Ascending aorta (tissue), 2 donors: ENCODE results near the gene PDXP. TPM values are rescaled to one million over a fixed set of nuclear protein-coding genes. Genes with fewer than 3 reads are reported as not detected.

Source experiments
- DNase-seq, 2 donors: peaks; one replicate each; pipeline ENCODE4 v3.0.0-alpha.2; 2019; ENCODE audit warnings: low spot score in 2 of 2
- H3K27ac ChIP-seq, 2 donors: fragments of 200-600 bp; sonication (generic); one replicate each; pipeline ENCODE4 v1.5.1; 2016 to 2017; ENCODE audit warnings: mild to moderate bottlenecking in 1 of 2
- H3K27me3 ChIP-seq: fragments of 200-600 bp; sonication (generic); one replicate; pipeline ENCODE4 v1.5.1; 2017
- H3K36me3 ChIP-seq, 2 donors: fragments of 200-600 bp; sonication (generic); one replicate each; pipeline ENCODE4 v1.5.1; 2016
- H3K4me1 ChIP-seq, 2 donors: fragments of 200-600 bp; sonication (generic); one replicate each; pipeline ENCODE4 v1.5.1; 2016 to 2017; ENCODE audit warnings: mild to moderate bottlenecking in 1 of 2
- H3K4me3 ChIP-seq, 2 donors: fragments of 200-600 bp; sonication (generic); one replicate each; pipeline ENCODE4 v1.5.1; 2016 to 2017; ENCODE audit warnings: mild to moderate bottlenecking in 1 of 2
- H3K9me3 ChIP-seq, 2 donors: fragments of 200-600 bp; sonication (generic); one replicate each; pipeline ENCODE4 v1.5.1; 2016
- intact Hi-C: fragments of 100-400 bp; cut with DNase I; formaldehyde crosslinking; loops from one replicate; pipeline ENCODE4 v1.15.1; 2023
- total RNA-seq: library from RNA; depleted of rRNA; stranded (reverse); fragments of >200 nt; gene quantifications from one replicate; pipeline ENCODE4 v1.1.0, GENCODE V29; 2016
- TF ChIP-seq, protein P1 (sequence below), 3 experiments: fragments of 200-600 bp in 2 of 3; fragments of 450-650 bp in 1 of 3; sonication (generic) in 2 of 3; IDR thresholded peaks; one replicate each; pipeline ENCODE4 v1.5.1; 2016 to 2019; ENCODE audit warnings: antibody characterized with exemption in 3 of 3, mild to moderate bottlenecking in 1 of 3, moderate library complexity in 1 of 3

Gene PDXP
- total RNA-seq, 1 donor from 2014 or later: 10.6 TPM

DNA sequence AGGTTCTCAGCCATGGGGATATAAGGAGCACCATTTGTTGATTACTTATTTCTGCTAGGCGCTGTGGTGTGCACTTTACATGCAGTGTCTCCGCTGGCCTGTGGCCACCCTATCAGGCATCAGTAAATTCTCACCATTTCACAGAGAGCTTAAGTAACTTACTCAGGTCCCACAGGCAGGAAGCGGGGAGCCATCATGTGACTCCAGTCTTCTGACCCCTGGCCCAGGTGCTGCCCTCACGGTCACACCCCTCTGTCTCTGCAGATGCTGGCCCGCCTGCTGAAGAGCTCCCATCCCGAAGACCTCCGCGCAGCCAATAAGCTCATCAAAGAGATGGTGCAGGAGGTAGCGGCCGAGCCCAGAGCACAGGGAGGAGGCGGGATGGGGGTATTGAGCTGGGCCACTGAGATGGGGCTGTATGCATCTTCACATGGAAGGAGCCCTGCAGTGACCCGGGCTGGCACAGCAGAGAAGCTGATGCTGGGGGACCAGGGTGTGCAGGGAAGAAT lies 37.1 kb upstream of the PDXP start:
- H3K27ac ChIP-seq: no peak overlapping the region
- H3K4me1 ChIP-seq: peaks cover 0 to 8% of the 10 kb centered on the region in 2 donors
- peaks cover 26 to 61% of the 10 kb centered on the region in 2 donors for H3K36me3 ChIP-seq
- H3K27me3 ChIP-seq: no peaks in the 10 kb centered on the region
- H3K4me3 ChIP-seq: no peak overlapping the region
- no peak for DNase-seq
- H3K9me3 ChIP-seq: no peaks in the 10 kb centered on the region
- intact Hi-C loops: loop anchor here (5.0 kb wide), 2 partner anchors 61 to 171 kb away; no protein-coding TSS in a partner anchor
- TF ChIP-seq, protein P1, sequence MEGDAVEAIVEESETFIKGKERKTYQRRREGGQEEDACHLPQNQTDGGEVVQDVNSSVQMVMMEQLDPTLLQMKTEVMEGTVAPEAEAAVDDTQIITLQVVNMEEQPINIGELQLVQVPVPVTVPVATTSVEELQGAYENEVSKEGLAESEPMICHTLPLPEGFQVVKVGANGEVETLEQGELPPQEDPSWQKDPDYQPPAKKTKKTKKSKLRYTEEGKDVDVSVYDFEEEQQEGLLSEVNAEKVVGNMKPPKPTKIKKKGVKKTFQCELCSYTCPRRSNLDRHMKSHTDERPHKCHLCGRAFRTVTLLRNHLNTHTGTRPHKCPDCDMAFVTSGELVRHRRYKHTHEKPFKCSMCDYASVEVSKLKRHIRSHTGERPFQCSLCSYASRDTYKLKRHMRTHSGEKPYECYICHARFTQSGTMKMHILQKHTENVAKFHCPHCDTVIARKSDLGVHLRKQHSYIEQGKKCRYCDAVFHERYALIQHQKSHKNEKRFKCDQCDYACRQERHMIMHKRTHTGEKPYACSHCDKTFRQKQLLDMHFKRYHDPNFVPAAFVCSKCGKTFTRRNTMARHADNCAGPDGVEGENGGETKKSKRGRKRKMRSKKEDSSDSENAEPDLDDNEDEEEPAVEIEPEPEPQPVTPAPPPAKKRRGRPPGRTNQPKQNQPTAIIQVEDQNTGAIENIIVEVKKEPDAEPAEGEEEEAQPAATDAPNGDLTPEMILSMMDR (IDR thresholded peaks at IDR 0.05): no peak

DNA sequence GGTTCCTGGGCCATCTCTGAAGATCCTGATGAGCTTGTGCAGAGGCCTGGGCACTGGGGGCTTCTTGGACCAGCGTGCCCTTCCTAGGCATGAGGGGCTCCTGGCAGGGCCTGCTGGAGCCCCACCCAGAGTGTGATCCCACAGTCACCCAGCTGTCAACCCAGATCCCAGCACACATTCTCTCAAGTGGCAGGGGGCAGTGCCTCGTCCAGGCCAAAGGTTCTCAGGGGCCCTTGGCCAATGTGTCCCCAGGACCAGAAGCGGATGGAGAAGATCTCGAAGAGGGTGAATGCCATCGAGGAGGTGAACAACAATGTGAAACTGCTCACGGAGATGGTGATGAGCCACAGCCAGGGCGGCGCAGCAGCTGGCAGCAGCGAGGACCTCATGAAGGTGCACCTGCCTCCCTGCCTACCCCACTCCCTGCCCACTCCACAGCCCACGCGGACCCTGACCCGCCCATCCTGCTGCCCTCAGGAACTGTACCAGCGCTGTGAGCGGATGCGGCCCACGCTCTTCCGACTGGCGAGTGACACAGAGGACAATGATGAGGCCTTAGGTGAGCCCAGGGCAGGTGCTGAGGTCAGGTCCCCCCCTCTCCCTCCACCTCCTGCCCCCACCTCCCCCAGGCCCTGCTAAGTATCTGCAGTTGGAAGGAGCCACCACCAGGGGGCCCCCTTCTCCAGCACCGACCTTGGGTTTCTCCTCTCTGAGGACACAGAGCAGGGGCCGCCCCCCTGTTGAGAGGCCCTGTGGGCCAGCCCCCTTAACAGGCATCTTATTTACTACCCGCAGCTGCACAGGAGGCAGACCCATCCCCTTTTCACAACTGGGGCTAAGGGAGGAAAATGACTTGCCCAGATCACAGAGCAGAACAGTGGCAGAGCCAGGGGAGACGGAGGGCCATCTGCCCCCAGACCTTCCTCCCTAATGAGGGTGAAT lies 35.2 kb upstream of the PDXP start:
- no peak overlapping the region for H3K4me3 ChIP-seq
- peaks cover 12 to 41% of the 10 kb centered on the region in 2 donors for H3K36me3 ChIP-seq
- no peaks in the 10 kb centered on the region for H3K27me3 ChIP-seq
- peak overlapping the region in 1 of 2 donors; percentile 36 for H3K27ac ChIP-seq
- H3K9me3 ChIP-seq: no peaks in the 10 kb centered on the region
- H3K4me1 ChIP-seq: peaks cover 0 to 16% of the 10 kb centered on the region in 2 donors
- TF ChIP-seq, protein P1 (IDR thresholded peaks at IDR 0.05): peak; percentile 34 to 94 (median 94)
- intact Hi-C loops: loop anchor here (5.0 kb wide), 2 partner anchors 59 to 169 kb away; no protein-coding TSS in a partner anchor
- DNase-seq: peak in 1 of 2 donors; percentile 83

DNA sequence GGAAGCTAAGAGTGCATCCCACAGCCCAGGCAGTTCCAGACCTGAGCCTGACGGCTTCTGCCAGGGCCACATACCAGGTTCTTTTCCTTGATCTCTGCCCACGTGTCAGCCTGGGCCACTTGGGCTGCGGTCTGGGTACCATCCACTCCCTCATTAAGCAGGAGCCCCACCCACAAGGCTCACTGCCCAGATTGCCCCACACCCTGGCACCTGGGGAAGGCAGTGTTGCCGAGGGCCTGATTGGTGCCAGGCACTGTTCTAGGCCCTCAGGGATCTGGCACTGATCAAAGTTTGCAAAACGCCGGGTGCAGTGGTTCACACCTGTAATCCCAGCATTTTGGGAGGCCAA lies 34.5 kb upstream of the PDXP start:
- no peak for DNase-seq

DNA sequence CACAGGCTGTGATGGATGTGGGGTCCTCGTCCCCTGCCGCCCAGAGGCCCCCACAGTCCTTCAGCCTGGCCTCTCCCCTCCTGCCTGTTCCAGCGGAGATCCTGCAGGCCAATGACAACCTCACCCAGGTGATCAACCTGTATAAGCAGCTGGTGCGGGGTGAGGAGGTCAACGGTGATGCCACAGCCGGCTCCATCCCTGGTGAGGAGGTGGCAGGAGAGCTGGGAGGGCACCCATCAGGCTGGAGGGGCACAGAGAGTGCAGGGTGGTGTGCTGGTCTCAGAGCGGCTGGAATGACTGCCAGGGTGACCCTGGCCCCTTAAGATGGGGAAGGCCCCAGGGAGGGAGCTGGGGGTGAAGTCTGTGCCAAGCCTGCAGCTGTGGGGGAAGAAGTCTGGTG lies 33.6 kb upstream of the PDXP start:
- no peaks in the 10 kb centered on the region for H3K27me3 ChIP-seq
- peaks cover 0 to 16% of the 10 kb centered on the region in 2 donors for H3K4me1 ChIP-seq
- H3K36me3 ChIP-seq: peaks cover 12 to 40% of the 10 kb centered on the region in 2 donors
- DNase-seq: no peak
- H3K4me3 ChIP-seq: no peak overlapping the region
- intact Hi-C loops: loop anchor here (5.0 kb wide), 2 partner anchors 57 to 167 kb away; no protein-coding TSS in a partner anchor
- no peak overlapping the region for H3K27ac ChIP-seq
- no peaks in the 10 kb centered on the region for H3K9me3 ChIP-seq
- TF ChIP-seq, protein P1 (IDR thresholded peaks at IDR 0.05): no peak

More for the DNA sequence above, 34.5 kb upstream of the PDXP start:
- no peaks in the 10 kb centered on the region for H3K9me3 ChIP-seq
- TF ChIP-seq, protein P1 (IDR thresholded peaks at IDR 0.05): no peak
- H3K27me3 ChIP-seq: no peaks in the 10 kb centered on the region
- peaks cover 0 to 16% of the 10 kb centered on the region in 2 donors for H3K4me1 ChIP-seq
- H3K4me3 ChIP-seq: no peak overlapping the region
- intact Hi-C loops: loop anchor here (5.0 kb wide), 2 partner anchors 58 to 168 kb away; no protein-coding TSS in a partner anchor
- H3K36me3 ChIP-seq: peaks cover 6 to 39% of the 10 kb centered on the region in 2 donors
- H3K27ac ChIP-seq: peak overlapping the region in 1 of 2 donors; percentile 36

DNA sequence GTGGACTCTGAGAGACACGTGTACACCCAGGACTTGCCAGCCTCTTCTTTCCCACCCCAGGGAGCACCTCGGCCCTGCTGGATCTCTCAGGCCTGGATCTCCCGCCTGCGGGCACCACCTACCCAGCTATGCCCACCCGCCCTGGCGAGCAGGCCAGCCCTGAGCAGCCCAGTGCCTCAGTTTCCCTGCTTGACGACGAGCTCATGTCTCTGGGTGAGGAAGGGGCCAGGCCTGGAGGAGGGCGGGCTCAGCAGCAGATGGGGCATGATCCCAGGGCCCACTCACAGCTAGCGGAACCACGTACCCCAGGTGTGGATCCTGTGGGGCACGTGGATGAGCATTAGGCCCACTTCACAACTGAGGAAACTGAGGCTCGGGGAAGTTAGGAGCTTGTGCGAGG lies 32.8 kb upstream of the PDXP start:
- intact Hi-C loops: no loop called here
- H3K36me3 ChIP-seq: peaks cover 13 to 42% of the 10 kb centered on the region in 2 donors

More for the DNA sequence above, 32.8 kb upstream of the PDXP start:
- peak overlapping the region; percentile 73 to 78 for H3K27ac ChIP-seq
- TF ChIP-seq, protein P1 (IDR thresholded peaks at IDR 0.05): no peak
- DNase-seq: no peak
- H3K4me1 ChIP-seq: peaks cover 0 to 16% of the 10 kb centered on the region in 2 donors
- no peaks in the 10 kb centered on the region for H3K27me3 ChIP-seq
- no peak overlapping the region for H3K4me3 ChIP-seq
- H3K9me3 ChIP-seq: no peaks in the 10 kb centered on the region
